Activated naive CD8-positive, alpha-beta T cell treated with anti-CD3 and anti-CD28 coated beads, Interleukin-2, amount 50 U/mL, for 24 hours (primary cell): ENCODE measurements around the gene ZNF775.

Source experiments
- ATAC-seq: fragments of 150-1000 bp; cut with Tn5 transposase; one replicate; pipeline ENCODE4 v1.10.0; 2021
- DNase-seq: peaks from one replicate; pipeline ENCODE4 v3.0.0; 2021
- H3K27ac Mint-ChIP-seq: one replicate; pipeline ENCODE4 v1.8.0; 2021; ENCODE audit warnings: mild to moderate bottlenecking, mixed read lengths
- H3K27me3 Mint-ChIP-seq: one replicate; pipeline ENCODE4 v1.8.0; 2021; ENCODE audit warnings: mixed read lengths
- H3K36me3 Mint-ChIP-seq: one replicate; pipeline ENCODE4 v1.8.0; 2021; ENCODE audit warnings: low read depth, mixed read lengths
- H3K4me1 Mint-ChIP-seq: one replicate; pipeline ENCODE4 v1.8.0; 2021; ENCODE audit warnings: mixed read lengths
- H3K4me3 Mint-ChIP-seq: one replicate; pipeline ENCODE4 v1.8.0; 2021; ENCODE audit warnings: mild to moderate bottlenecking, moderate library complexity, mixed read lengths
- H3K9me3 Mint-ChIP-seq: one replicate; pipeline ENCODE4 v1.8.0; 2021; ENCODE audit warnings: mixed read lengths

ZNF775 gene

DNA sequence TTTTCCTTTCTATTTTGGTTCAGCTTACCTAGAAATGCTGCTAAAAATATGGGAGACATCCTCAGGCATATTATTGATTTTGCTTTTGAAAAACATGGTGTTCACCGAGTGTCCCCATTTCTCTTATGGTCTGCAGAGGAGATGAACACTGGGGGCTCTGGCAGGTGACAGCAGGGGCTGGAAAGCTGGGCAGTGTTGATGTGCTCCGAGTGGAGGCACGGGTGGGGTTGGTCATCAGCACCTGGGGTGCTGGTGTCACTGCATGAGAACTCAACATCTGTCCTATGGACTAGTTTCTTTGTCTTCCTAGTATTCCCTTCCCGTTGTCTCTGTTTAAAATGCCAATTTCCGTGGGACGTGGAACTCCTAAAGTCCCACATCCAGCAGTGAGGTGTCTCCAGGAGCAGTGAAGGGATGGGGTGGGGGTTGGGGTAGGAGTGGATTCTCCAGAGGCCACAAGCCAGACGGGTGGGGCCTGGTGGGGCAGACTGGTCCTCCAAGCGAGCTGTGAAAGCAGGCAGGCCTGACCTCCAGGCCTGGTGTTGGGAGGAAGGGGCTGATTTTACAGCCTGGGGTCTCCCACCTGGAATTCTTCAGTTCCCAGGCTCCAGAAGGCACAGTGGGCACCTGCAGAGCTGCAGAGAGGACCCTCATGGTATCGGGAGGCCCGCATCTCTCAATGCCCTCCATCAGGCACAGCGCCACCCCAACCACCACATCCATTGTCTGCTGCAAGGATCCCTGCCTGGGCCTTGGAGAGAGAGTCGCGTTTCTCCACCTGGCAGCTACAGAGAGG lies 24.4 kb downstream of the ZNF775 start:
- peak overlapping the region; percentile 77 for H3K27ac Mint-ChIP-seq
- no peaks in the 10 kb centered on the region for H3K9me3 Mint-ChIP-seq
- peaks cover 5% of the 10 kb centered on the region for H3K36me3 Mint-ChIP-seq
- no peak for ATAC-seq
- DNase-seq: no peak
- no peaks in the 10 kb centered on the region for H3K27me3 Mint-ChIP-seq
- H3K4me3 Mint-ChIP-seq: peak overlapping the region; percentile 90
- peaks cover 63% of the 10 kb centered on the region for H3K4me1 Mint-ChIP-seq

DNA sequence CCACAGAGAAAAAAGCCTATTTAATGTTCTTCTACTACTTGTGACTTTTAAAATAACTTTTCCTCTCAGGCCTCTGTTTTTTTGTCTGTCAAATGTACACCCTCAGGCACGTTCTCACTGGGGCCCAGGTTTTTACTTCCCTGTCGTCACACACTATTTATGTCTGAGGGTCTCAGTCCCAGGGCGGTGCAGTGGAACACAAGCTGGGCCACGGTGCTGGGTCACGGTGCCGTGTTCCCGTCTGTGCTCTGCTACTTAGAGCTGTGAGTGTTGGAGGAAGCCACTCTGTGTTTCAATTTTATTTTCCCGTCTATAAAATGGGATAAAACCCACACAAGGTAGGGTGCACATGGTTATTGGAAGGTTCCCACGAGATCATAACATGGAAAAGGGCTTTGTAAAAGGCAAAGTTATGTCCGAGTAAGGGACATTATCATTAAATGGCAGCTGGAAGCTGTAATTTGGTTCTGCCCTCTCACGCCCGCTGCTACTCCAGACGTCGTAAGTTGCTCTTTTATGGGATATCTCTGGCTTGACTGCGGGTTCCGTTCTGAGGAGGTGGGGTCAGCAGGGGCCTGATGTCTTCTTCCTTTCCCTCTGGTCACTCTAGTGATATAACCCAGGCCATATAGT lies 25.2 kb downstream of the ZNF775 start:
- peaks cover 68% of the 10 kb centered on the region for H3K4me1 Mint-ChIP-seq
- H3K9me3 Mint-ChIP-seq: no peaks in the 10 kb centered on the region

DNA sequence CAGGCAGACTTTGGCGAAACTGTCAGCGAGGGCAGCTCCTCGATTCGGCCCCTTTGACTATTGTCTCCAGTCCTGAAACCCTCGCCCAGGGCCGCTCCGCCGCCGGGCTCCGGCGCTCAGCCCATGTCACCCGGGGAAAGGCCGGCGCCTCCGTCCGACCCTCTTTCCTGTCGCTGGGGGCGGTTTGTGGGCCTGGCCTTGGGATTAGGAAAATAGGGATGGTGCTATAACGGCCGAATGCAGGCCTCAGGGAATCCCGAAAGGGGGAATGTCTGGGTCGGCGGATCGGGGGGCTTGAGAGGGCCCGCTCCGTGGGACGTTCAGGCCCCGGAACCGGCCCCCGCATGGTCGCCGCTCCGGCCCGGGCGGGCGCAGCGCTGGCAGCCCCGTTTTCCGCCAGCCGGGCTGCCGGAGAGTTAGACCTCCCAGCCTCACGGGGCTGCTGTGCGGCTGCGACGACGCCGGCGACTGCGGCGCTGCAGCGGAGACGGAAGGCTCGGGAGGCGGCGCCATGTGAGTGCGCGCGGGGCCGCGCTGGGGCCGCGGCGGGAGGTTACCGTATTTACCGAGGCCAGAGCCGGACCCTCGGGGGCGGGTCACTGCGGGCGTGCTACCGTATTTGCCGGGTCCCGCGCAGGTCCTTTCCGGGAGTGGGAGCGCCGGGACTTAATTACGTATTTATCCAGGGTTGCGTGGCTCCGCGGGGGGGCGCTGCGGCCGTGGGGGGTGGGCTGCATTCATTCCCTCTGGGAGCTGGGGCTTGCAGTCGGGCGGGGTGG lies 25.9 kb downstream of the ZNF775 start:
- Mint-ChIP-seq H3K27ac (peak overlapping the region; percentile 89), H3K4me3 (peak overlapping the region; percentile 90), H3K36me3 (peaks cover 8% of the 10 kb centered on the region), H3K9me3 (no peaks in the 10 kb centered on the region), H3K4me1 (peaks cover 66% of the 10 kb centered on the region), H3K27me3 (no peaks in the 10 kb centered on the region)
- DNase-seq (peak; percentile 81), ATAC-seq (peak; percentile 60)

More for the DNA sequence above, 25.2 kb downstream of the ZNF775 start:
- H3K27me3 Mint-ChIP-seq: no peaks in the 10 kb centered on the region
- no peak for ATAC-seq
- no peak for DNase-seq
- peak overlapping the region; percentile 90 for H3K4me3 Mint-ChIP-seq
- peak overlapping the region; percentile 77 for H3K27ac Mint-ChIP-seq
- H3K36me3 Mint-ChIP-seq: peaks cover 8% of the 10 kb centered on the region

DNA sequence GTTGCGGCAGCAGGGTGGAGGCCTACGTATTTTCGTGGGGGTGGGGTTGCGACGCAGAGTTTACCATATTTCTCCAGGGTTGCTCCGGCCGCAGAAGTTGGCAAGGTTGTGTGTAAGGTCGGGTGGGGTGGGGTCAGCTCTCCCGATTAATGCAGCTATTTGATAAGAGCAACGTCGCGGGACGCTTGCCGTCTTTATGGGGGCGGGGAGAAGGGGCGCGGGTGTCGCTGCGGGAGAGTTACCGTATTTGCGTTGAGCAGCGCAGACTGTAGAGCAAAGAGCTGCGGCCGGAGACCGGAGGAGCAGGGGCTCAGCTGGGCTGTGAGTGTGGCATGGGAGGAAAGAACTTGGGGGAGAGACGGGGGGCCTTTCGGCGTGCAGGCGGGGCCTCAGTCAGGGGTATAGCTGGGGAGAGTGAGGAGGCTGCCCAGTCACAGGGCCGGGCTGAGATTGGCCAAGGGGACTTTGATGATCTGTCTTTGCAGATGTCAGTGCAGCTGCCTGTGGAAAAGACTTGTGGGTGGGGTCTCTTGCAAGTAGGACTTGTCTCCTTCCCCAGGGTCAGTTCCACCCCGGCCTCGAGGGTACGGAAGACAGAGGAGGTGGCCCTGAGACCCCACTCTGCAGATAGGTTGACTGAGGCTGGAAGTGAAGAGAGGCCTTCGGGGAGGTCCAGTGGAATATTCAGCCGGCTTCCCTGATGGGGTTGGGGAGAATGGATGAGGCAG lies 26.6 kb downstream of the ZNF775 start:
- peak; percentile 54 for DNase-seq
- Mint-ChIP-seq H3K9me3 (no peaks in the 10 kb centered on the region), H3K4me1 (peaks cover 59% of the 10 kb centered on the region), H3K27ac (peak overlapping the region; percentile 89), H3K36me3 (peaks cover 8% of the 10 kb centered on the region), H3K27me3 (no peaks in the 10 kb centered on the region), H3K4me3 (peak overlapping the region; percentile 90)
- ATAC-seq: peak; percentile 17

DNA sequence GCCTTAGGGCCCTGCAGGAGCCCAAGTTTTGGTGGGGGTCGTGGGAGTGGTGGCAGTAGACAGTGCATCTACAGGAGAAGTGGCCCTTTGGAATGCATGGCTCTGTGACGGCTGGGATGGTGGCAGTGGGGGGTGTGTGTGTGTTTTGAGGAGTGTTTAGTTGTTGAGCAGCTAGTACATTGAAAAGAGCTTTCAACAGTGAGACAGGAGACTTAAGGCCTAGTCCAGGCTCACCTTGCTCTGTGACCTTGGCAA lies 27.1 kb downstream of the ZNF775 start:
- Mint-ChIP-seq H3K36me3 (peaks cover 8% of the 10 kb centered on the region), H3K27me3 (no peaks in the 10 kb centered on the region), H3K4me3 (peak overlapping the region; percentile 90), H3K27ac (peak overlapping the region; percentile 89), H3K4me1 (peaks cover 54% of the 10 kb centered on the region), H3K9me3 (no peaks in the 10 kb centered on the region)
- DNase-seq (no peak), ATAC-seq (no peak)

DNA sequence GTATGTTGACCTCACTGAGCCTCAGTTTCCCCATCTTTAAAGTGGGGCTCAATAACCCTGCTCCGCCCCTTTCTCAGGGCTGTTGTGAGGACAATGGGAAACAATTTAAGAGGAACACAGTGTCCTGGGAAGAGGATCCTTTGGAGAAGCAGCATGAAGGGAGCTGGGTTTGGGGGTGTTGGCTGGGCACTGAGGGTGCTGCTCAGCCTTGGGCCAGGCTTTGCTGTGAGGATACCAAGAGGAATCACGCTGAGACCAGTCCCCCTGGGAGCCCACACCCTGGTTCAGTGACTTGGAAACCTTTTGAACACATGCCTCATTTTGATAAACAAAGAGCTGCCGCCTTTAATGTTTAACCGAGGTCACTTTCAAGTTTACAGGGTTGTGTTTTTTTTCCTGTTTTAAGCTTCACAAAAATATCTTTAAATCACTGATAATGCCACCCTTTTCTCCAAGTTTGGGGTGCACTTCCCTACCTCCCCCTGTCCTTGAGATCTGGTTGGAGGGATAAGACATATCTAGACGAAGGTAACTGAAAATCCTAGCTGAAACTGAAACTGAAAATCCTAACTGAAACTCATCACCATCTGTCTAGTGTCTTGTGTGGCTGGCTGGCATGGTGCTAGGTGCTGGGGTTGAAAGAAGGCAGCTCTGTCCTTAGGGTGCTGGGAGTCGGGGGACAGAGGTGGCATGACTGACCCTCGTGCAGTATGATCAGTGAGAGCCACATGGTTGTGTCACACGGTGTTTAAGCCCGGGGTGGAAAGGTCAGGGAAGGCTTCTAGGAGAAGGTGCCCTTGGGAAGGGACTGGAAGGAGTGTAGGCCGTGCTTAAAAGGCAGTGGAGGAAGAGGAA lies 27.7 kb downstream of the ZNF775 start:
- Mint-ChIP-seq H3K27ac (peak overlapping the region; percentile 89), H3K4me3 (peak overlapping the region; percentile 90), H3K27me3 (no peaks in the 10 kb centered on the region), H3K4me1 (peaks cover 48% of the 10 kb centered on the region), H3K36me3 (peaks cover 8% of the 10 kb centered on the region), H3K9me3 (no peaks in the 10 kb centered on the region)
- DNase-seq: peak; percentile 45
- ATAC-seq: peak; percentile 62

DNA sequence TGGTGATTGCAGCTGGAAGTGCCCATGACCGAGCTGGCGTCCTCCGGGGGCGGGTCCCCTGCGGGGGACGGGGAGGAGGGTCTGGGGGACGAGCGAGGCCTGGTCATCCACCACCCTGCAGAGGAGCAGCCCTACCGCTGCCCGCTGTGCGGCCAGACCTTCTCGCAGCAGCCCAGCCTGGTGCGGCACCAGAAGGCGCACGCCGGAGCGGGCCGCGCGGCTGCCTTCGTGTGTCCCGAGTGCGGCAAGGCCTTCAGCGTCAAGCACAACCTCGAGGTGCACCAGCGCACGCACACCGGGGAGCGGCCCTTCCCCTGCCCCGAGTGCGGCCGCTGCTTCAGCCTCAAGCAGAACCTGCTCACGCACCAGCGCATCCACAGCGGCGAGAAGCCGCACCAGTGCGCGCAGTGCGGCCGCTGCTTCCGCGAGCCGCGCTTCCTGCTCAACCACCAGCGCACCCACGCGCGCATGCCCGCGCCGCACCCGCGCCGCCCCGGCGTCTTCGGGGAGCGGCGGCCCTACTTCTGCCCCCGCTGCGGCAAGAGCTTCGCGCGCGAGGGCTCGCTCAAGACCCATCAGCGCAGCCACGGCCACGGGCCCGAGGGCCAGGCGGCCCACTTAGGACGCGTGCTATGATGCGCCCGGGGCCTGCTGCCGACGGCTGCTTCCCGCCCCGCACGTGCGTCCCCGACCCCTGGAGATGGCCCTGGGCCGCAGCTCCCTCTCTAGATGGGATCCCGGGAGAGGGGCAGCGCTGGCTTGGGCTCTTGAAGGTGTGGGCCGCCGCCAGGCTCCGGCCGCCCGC lies 28.7 kb downstream of the ZNF775 start:
- Mint-ChIP-seq H3K27ac (no peak overlapping the region), H3K4me1 (peaks cover 40% of the 10 kb centered on the region), H3K4me3 (no peak overlapping the region), H3K36me3 (peaks cover 8% of the 10 kb centered on the region), H3K9me3 (no peaks in the 10 kb centered on the region), H3K27me3 (no peaks in the 10 kb centered on the region)
- ATAC-seq (no peak), DNase-seq (no peak)

DNA sequence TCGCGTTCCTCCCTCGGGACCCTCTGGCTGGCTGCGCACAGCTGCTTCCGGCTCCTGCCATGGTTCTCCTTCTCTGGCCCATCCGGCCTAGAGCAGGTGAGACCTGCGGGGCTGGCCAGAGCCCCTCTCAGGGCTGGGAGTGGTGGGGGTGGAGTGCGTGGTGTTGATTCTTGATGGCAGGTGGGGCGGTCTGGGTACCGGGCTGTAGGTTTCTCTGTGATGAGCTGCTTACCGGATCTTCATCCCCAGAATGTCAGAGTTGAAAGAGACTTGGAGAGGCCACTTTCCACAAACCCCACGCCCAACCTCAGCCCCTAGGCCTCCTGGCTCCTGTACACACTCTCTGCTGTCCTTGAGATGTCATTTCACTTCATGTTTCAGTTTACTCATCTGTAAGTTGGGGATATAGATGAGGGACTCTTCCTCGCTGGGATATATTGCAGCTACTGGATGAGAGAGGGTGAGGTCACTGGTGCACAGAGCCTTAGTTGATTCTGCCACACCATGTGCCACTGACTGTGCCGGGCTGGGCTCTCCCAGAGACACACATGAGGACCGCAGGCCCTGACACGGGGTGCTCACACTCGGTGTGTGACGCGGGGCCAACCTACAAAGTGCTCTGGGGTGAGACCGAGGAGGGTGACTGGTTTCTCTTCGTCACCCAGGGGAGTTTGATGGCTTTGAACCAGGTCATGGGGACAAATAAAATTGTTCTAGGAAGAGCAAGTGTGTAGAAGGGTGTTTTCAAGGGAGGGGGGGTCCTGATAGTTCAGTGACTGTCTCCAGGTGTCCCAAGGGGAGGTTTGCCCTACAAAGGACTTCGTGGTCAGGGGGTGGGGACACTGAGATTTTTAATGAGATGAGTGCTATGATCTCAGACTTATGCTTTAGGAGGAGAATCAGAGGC lies 29.5 kb downstream of the ZNF775 start:
- peak; percentile 5 for ATAC-seq
- peak overlapping the region; percentile 49 for H3K27ac Mint-ChIP-seq
- peaks cover 8% of the 10 kb centered on the region for H3K36me3 Mint-ChIP-seq

DNA sequence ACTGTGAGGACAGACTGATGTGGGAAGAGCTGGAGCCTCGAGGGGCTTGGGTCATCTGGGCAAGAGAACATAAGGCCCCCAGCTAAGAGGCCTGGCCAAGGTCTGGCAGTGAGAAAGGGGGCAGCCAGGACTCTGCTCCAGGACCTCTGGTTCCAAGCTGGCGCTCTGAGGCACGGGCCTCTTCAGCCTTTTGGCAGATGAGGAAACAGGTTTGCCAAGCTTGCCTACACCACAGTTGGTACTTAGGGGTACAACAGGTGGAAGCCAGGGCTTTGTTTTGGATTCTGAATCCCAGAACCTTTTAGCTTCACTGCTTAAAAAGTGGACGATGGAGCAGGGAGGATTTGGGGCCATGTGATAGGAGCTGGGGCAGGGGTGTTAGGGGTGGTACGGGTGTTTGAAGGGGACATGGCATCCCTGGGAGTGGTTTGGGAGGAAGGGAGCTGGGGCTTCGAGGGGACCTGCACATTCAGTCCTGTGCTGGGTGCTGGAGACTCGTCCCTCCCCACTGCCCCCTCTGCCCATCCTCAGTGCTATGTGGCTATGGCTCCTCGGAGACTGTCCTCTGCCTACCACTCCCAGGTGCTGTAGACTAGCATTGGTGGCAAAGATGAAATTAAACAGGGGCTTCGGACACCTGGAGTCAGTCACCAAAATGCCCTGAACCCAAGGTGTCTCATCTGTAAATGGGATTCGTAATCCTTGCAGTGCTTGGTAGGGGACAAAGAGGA lies 30.3 kb downstream of the ZNF775 start:
- Mint-ChIP-seq H3K27ac (no peak overlapping the region), H3K9me3 (no peaks in the 10 kb centered on the region), H3K4me1 (peaks cover 34% of the 10 kb centered on the region), H3K27me3 (no peaks in the 10 kb centered on the region), H3K4me3 (no peak overlapping the region), H3K36me3 (peaks cover 8% of the 10 kb centered on the region)
- DNase-seq (no peak), ATAC-seq (no peak)

More for the DNA sequence above, 29.5 kb downstream of the ZNF775 start:
- DNase-seq: peak; percentile 36
- peaks cover 39% of the 10 kb centered on the region for H3K4me1 Mint-ChIP-seq
- no peaks in the 10 kb centered on the region for H3K9me3 Mint-ChIP-seq
- H3K27me3 Mint-ChIP-seq: no peaks in the 10 kb centered on the region
- no peak overlapping the region for H3K4me3 Mint-ChIP-seq

DNA sequence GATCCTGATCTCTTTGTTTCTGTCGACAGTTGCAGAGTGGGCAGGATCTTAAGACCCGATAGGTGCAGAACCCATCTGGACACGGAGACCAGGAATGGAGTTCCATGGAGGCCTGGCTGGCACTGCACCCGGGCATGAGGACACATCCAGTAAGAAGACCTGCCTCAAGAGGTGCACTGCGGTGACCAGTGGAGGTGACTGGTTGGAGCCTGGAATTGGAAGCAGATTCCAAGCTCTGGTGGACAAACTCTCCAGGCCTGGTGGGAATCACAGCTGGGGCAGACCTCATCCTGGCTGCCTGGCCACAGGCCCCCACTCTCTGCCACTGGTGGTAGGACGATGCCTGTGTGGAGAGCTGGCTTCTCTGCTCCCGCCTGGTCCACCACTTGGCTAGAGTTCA lies 31.0 kb downstream of the ZNF775 start:
- H3K9me3 Mint-ChIP-seq: no peaks in the 10 kb centered on the region
- peaks cover 8% of the 10 kb centered on the region for H3K36me3 Mint-ChIP-seq
- no peak overlapping the region for H3K4me3 Mint-ChIP-seq
- H3K4me1 Mint-ChIP-seq: peaks cover 34% of the 10 kb centered on the region
- H3K27ac Mint-ChIP-seq: no peak overlapping the region
- DNase-seq: no peak
- no peaks in the 10 kb centered on the region for H3K27me3 Mint-ChIP-seq
- ATAC-seq: no peak

DNA sequence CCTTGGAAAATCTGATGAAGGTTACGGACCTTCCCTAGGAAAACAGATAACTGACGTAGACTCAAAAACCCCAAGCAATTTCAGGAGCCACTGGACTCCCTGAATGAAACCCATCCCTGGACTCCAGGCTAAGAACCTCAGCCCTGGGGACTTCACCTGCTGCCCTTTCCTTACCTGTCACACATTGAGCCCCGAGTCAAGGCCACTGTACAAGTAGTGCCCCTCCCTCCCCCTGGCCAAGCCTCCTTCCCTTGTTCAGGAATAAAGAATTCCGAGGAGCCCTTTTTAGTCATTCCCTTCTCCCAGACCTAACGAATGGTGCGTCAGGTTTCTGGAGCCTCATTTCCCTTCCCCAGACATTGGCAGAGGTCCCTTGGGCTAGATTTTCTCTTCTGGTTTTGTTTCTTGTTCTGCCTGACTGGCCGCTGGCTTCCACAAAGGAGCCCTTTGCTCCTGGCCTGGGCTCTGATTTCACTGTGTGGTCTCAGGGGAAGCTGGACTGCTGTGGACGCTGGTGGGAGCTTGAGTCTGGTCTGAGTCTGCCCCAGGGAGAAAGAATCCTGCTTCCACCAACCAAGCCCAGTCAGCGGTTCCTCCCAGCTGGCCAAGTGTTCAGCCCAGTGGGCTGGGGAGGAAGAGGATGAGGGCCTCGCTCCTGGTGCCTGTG lies 31.7 kb downstream of the ZNF775 start:
- H3K4me1 Mint-ChIP-seq: peaks cover 31% of the 10 kb centered on the region
- no peak overlapping the region for H3K27ac Mint-ChIP-seq
- no peaks in the 10 kb centered on the region for H3K9me3 Mint-ChIP-seq
- H3K4me3 Mint-ChIP-seq: no peak overlapping the region
- H3K36me3 Mint-ChIP-seq: peaks cover 8% of the 10 kb centered on the region
- H3K27me3 Mint-ChIP-seq: no peaks in the 10 kb centered on the region
- no peak for DNase-seq
- no peak for ATAC-seq
